HepG2 (cell line): ENCODE measurements around the gene RPS6KA2. TPM values are rescaled to one million over a fixed set of nuclear protein-coding genes. Genes with fewer than 3 reads are reported as not detected.

Experiments
- ATAC-seq: fragments of 200-7000 bp; cut with Tn5 transposase; 3 replicates; pipeline ENCODE4 v1.9.1; 2020; ENCODE audit warnings: mild to moderate bottlenecking, moderate library complexity
- BruUV-seq: library from RNA; stranded (reverse); fragments of 400-500 nt; replicated peaks from 2 replicates; lab custom pipeline; 2021; lab: Mats Ljungman, UMichigan
- CTCF ChIA-PET: fragments of 300-600 bp; formaldehyde crosslinking; extraction: SDS; loops from one replicate; lab custom pipeline; 2021; ENCODE audit warnings: low total read pairs, inconsistent platforms, low intra/inter-chr PET ratio; lab: Yijun Ruan, JAX
- POLR2A ChIA-PET: fragments of 350-600 bp; sonication (Branson Sonifier 250); formaldehyde crosslinking; loops from one replicate; lab custom pipeline; 2020; ENCODE audit warnings: antibody characterized with exemption, inconsistent platforms; lab: Yijun Ruan, JAX
- DNase-seq: peaks from one replicate; pipeline ENCODE4 v3.0.0-alpha.2; 2015; ENCODE audit warnings: low spot score
- FAIRE-seq: peaks from 3 replicates; lab custom pipeline; 2011; peaks lifted over from hg19 to GRCh38; lab: Jason Lieb, UNC
- H2AFZ ChIP-seq: one replicate; pipeline ENCODE4 v1.6.1; 2011; ENCODE audit warnings: low read length, inconsistent platforms
- H3K27ac ChIP-seq: fragments of 300-600 bp; 3 replicates; pipeline ENCODE4 v1.8.0; 2011; ENCODE audit warnings: mixed run types, mild to moderate bottlenecking, mixed read lengths, low read length, inconsistent platforms; ENCODE audit not compliant: insufficient read depth; ENCODE audit errors: extremely low read length
- H3K27me3 ChIP-seq, 2 experiments: fragments of 200-600 bp in 1 of 2; 2 replicates in 1 of 2; 3 replicates in 1 of 2; pipeline versions ENCODE4 v1.6.0 to v1.8.0; 2011; ENCODE audit warnings: low read length in 2 of 2, mild to moderate bottlenecking in 2 of 2, moderate library complexity in 2 of 2, inconsistent platforms in 1 of 2; ENCODE audit not compliant: insufficient read depth in 2 of 2, control insufficient read depth in 1 of 2
- H3K36me3 ChIP-seq, 2 experiments: fragments of 200-600 bp in 1 of 2; replicated peaks in 1 of 2; 2 replicates in 1 of 2; 3 replicates in 1 of 2; pipeline versions ENCODE4 v1.5.1 to v1.8.0; 2011; ENCODE audit warnings: low read length in 2 of 2, inconsistent platforms in 1 of 2; ENCODE audit not compliant: insufficient read depth in 2 of 2, control insufficient read depth in 1 of 2
- H3K4me1 ChIP-seq: 2 replicates; pipeline ENCODE4 v1.5.1; 2012; ENCODE audit warnings: low read length, inconsistent platforms; ENCODE audit not compliant: insufficient read depth
- H3K4me2 ChIP-seq: 2 replicates; pipeline ENCODE4 v1.6.0; 2011; ENCODE audit warnings: low read depth, low read length, inconsistent platforms
- H3K4me3 ChIP-seq, 3 experiments: fragments of 200-600 bp in 1 of 3; sonication (generic), shearing (Covaris generic) in 1 of 3; replicated peaks in 1 of 3; 2 replicates each; pipeline ENCODE4 v1.5.1; 2011 to 2016; ENCODE audit warnings: low read length in 3 of 3, inconsistent platforms in 2 of 3, low read depth in 2 of 3, mild to moderate bottlenecking in 2 of 3, control low read depth in 1 of 3, mixed read lengths in 1 of 3; ENCODE audit not compliant: insufficient read depth in 1 of 3
- H3K79me2 ChIP-seq: one replicate; pipeline ENCODE4 v1.6.1; 2011; ENCODE audit warnings: low read length, inconsistent platforms; ENCODE audit not compliant: insufficient read depth
- H3K9ac ChIP-seq: 2 replicates; pipeline ENCODE4 v1.6.0; 2011; ENCODE audit warnings: mild to moderate bottlenecking, low read depth, low read length, inconsistent platforms; ENCODE audit not compliant: insufficient read depth
- H3K9me3 ChIP-seq: 2 replicates; pipeline ENCODE4 v1.5.1; 2012; ENCODE audit warnings: mild to moderate bottlenecking, low read length
- H4K20me1 ChIP-seq: 2 replicates; pipeline ENCODE4 v1.6.0; 2011; ENCODE audit warnings: inconsistent platforms, mild to moderate bottlenecking, low read length, moderate library complexity; ENCODE audit not compliant: insufficient read depth
- CCDC6 ChIP-seq: sonication (generic); formaldehyde crosslinking; IDR thresholded peaks from 2 replicates; pipeline ENCODE4 v1.8.1; 2022; ENCODE audit warnings: mild to moderate bottlenecking, missing genetic modification reagents, moderate library complexity
- CTCF ChIP-seq: sonication (generic); formaldehyde crosslinking; IDR thresholded peaks from 2 replicates; pipeline ENCODE4 v1.5.0; 2020; ENCODE audit warnings: mild to moderate bottlenecking, missing genetic modification reagents, moderate library complexity
- SIN3A ChIP-seq: IDR thresholded peaks from 2 replicates; pipeline ENCODE4 v1.6.1; 2011; ENCODE audit warnings: low read depth, mild to moderate bottlenecking, control low read depth, low read length, borderline replicate concordance
- STAG1 ChIP-seq: sonication (generic); formaldehyde crosslinking; IDR thresholded peaks from 2 replicates; pipeline ENCODE4 v1.4.0; 2020; ENCODE audit warnings: missing genetic modification reagents
- THAP11 ChIP-seq: IDR thresholded peaks from 2 replicates; pipeline ENCODE4 v1.6.1; 2016; ENCODE audit warnings: missing biosample characterization, missing genetic modification reagents
- WGBS: methylation state at CpG from one replicate; pipeline ENCODE4 v1.1.6; 2017; ENCODE audit warnings: low lambda C conversion rate; 5-methylcytosine and 5-hydroxymethylcytosine counted together
- in situ Hi-C: cut with HindIII; loops from 2 replicates; pipeline ENCODE4 v1.10.0; 2017; ENCODE audit warnings: low pct_unique_long_range_greater_than_20kb; ENCODE audit not compliant: extremely low pct_ligation_motif_present
- intact Hi-C: fragments of 100-400 bp; cut with micrococcal nuclease; formaldehyde crosslinking; loops from one replicate; pipeline ENCODE4 v1.10.0; 2022; ENCODE audit not compliant: unreplicated experiment
- polyA plus RNA-seq, 8 experiments: library from polyadenylated mRNA; depleted of rRNA in 3 of 8; stranded (reverse) in 7 of 8; unstranded in 1 of 8; fragments of >200 nt; fragmentation: Illumina TruSeq in 4 of 8; extraction: Trizol in 4 of 8; gene quantifications; 2 replicates each; pipeline versions ENCODE4 v1.2.1 to v1.2.3, GENCODE V29; 2011 to 2016; ENCODE audit warnings: low read depth in 4 of 8, missing spikeins in 1 of 8, mixed read lengths in 1 of 8; ENCODE audit not compliant: insufficient read depth in 1 of 8
- total RNA-seq, 5 experiments: library from RNA; depleted of rRNA; stranded (reverse); fragments of >200 nt; fragmentation: Illumina TruSeq; extraction: Trizol; gene quantifications; 2 replicates each; pipeline ENCODE4 v1.2.3, GENCODE V29; 2016; ENCODE audit warnings: low read depth in 1 of 5

The RPS6KA2 gene
- total and polyA plus RNA-seq, 2 of the 13 experiments (the other 11 are each of a cell fraction or from before 2014, with no cell fraction given) = 0.22 to 0.38 TPM

DNA sequence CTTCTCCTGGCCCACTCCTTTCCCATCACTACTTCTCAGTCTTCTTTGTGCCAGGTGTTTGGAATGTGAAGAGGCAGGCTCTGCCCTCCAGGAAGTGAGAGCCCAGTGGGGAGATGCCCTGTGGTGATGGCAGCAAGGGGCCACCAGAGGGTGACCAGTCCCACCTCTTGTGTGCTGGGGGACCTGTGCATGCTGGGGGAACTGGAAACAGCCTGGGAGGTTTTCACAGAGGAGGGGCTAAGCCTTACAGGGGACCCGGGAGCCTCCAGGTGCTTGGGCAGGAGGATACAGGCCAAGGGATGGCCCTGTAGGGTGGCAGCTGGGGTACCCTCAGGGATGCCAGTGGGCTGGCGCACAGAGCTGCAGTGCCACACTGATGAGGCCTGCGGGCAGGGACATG is 112.9 kb downstream of the RPS6KA2 start:
- FAIRE-seq (no peak), DNase-seq (no peak), ATAC-seq (peak; percentile 49)
- Histone ChIP-seq H3K9me3 (peaks cover 14% of the 10 kb centered on the region), H3K36me3 (no peaks in the 10 kb centered on the region), H2AFZ (no peak overlapping the region), H3K27ac (no peak overlapping the region), H3K27me3 (peaks cover 0 to 32% of the 10 kb centered on the region in 2 experiments; a peak in 3 of 5 replicates), H3K4me2 (no peak overlapping the region), H3K4me3 (no peak overlapping the region), H3K9ac (no peak overlapping the region), H4K20me1 (no peaks in the 10 kb centered on the region), H3K4me1 (no peaks in the 10 kb centered on the region), H3K79me2 (no peaks in the 10 kb centered on the region)
- WGBS = 21% methylated on average over 3 of the region's 3 CpGs
- intact Hi-C loops (no loop called here), in situ Hi-C loops (no loop called here)
- BruUV-seq = no TSS peak
- CTCF ChIA-PET = no interaction called here
- TF ChIP-seq THAP11 (CRISPR knock-in tag) (no peak), SIN3A (no peak), CTCF (CRISPR knock-in tag) (0 out of 2 replicates have a peak, but pooled peaks have one; percentile 6)
- POLR2A ChIA-PET = no interaction called here

- ChIA-PET CTCF (no interaction called here), POLR2A (no interaction called here)
- H3K4me3 ChIP-seq = no peak overlapping the region
- peaks cover 4% of the 10 kb centered on the region; the same call in 1 of the 2 replicates for H3K9me3 ChIP-seq
- H4K20me1 ChIP-seq = peaks cover 1% of the 10 kb centered on the region; the same call in 1 of the 2 replicates
- no TSS peak for BruUV-seq
- H3K4me1 ChIP-seq = no peaks in the 10 kb centered on the region
- H3K27me3 ChIP-seq = peaks cover 6 to 48% of the 10 kb centered on the region in 2 experiments; a peak in 4 of 5 replicates
- no peak overlapping the region for H3K4me2 ChIP-seq
- DNase-seq (no peak), FAIRE-seq (no peak), ATAC-seq (peak; percentile 71)
- in situ Hi-C loops (no loop called here), intact Hi-C loops (no loop called here)
- H3K9ac ChIP-seq = no peak overlapping the region
- 18% methylated on average over 8 of the region's 8 CpGs for WGBS
- no peak overlapping the region for H2AFZ ChIP-seq
- H3K79me2 ChIP-seq = no peaks in the 10 kb centered on the region
- no peak overlapping the region for H3K27ac ChIP-seq
- TF ChIP-seq CCDC6 (CRISPR knock-in tag) (no peak), CTCF (CRISPR knock-in tag) (peak; percentile 35; the same call in 1 of the 2 replicates), STAG1 (CRISPR knock-in tag) (0 out of 2 replicates have a peak, but pooled peaks have one; percentile 15)
- no peaks in the 10 kb centered on the region for H3K36me3 ChIP-seq
Measured at GRCh38 chr6:166512567-166512966, 114.5 kb downstream of the RPS6KA2 start.
